ENCODE measurements around the gene ADAM33.

ADAM33 gene

DNA sequence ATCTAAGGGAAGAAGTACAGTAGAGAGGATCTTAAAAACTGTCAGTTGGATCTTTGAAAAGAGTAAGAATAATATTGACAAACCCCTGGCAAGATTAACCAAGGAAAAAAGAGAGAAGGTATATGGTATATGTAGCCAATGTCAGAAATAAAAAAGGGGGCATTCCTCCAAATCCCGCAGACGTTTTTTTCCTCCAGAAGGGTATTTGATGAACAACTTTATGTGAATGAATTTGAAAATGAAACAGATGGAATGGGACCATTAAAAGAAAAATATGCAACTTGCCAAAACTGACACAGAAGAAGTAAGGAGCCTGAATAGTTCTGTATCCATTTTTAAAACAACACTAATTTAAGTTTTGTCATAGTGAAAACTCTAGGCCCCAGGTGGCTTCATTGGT is 54.3 kb downstream of the ADAM33 start:
- H3K36me3 ChIP-seq (replicated peaks in 1 of 2; ENCODE audit: control insufficient read depth in 2 of 2, insufficient read depth in 2 of 2, low read length in 2 of 2), result peaks cover 2 to 4% of the 10 kb centered on the region in 2 donors
- no peak overlapping the region for H3K4me3 ChIP-seq (ENCODE audit: low read length in 2 of 2)
- no peak overlapping the region for H4K91ac ChIP-seq (ENCODE audit: low read depth, low read length, poor library complexity)
- no peaks in the 10 kb centered on the region for H3K79me1 ChIP-seq (ENCODE audit: low read depth, low read length)
- no peak overlapping the region for H3K27ac ChIP-seq (replicated peaks; ENCODE audit: low read length)
- no peak overlapping the region for H3K9ac ChIP-seq (ENCODE audit: low read depth, low read length, poor library complexity)
- no peak overlapping the region for H2AFZ ChIP-seq (ENCODE audit: low read length)
- H3K4ac ChIP-seq (ENCODE audit: low read length), result no peak overlapping the region
- no peak overlapping the region for H3K18ac ChIP-seq (ENCODE audit: low read length)
- no peak overlapping the region for H2BK15ac ChIP-seq (ENCODE audit: low read length)
- no peak for DNase-seq (ENCODE audit: low spot score)
- H3K14ac ChIP-seq (ENCODE audit: low read length), result no peak overlapping the region
- H3K4me2 ChIP-seq (ENCODE audit: insufficient read depth, low read length, poor library complexity, severe bottlenecking), result no peak overlapping the region
- no peak overlapping the region for H2BK120ac ChIP-seq (ENCODE audit: low read depth, low read length)
- no peak overlapping the region for H3K23ac ChIP-seq (ENCODE audit: low read depth, low read length, poor library complexity)
- no peak overlapping the region for H2BK5ac ChIP-seq (ENCODE audit: low read length)
- no peaks in the 10 kb centered on the region for H3K27me3 ChIP-seq (ENCODE audit: control insufficient read depth in 3 of 3, insufficient read depth in 3 of 3, low read depth in 1 of 3, low read length in 3 of 3)
- H2AK5ac ChIP-seq (ENCODE audit: low read depth, low read length), result no peak overlapping the region
- no peak overlapping the region for H4K8ac ChIP-seq (ENCODE audit: low read depth, low read length)
- no peak overlapping the region for H2BK12ac ChIP-seq (ENCODE audit: low read length)
- H3K4me1 ChIP-seq (ENCODE audit: control insufficient read depth in 2 of 2, insufficient read depth in 1 of 2, low read depth in 1 of 2, low read length in 2 of 2), result peaks cover 6 to 12% of the 10 kb centered on the region in 2 donors
- peaks cover 0 to 8% of the 10 kb centered on the region in 2 donors for H3K9me3 ChIP-seq (replicated peaks in 1 of 2; ENCODE audit: control insufficient read depth in 2 of 2, insufficient read depth in 1 of 2, low read depth in 1 of 2, low read length in 2 of 2)
- no CpG with 5 or more reads among the region's 2 CpGs for WGBS, 2 donors (ENCODE audit: extremely low coverage in 2 of 2, insufficient read length in 2 of 2, insufficient replicate concordance in 1 of 2)

DNA sequence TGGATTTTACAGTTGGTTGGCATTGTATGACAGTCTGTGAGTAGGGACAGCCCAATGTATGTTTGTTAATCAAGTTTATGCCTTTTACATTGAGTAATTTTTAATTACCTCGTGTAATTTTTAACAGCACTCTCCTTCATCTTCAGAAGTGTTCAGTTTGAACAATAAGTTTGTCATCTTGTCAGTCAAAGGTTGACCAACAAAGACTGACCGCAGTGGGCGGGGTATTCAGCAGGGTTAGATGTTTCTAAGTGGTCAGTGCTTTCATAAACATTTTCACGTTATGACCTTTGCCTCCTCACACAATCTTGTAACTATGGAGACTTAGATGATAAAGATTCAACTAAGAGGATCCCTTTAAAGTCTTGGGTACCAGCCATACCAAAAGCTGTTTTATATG is 59.4 kb downstream of the ADAM33 start:
- no peak overlapping the region for H2BK15ac ChIP-seq (ENCODE audit: low read length)
- H3K9me3 ChIP-seq (replicated peaks in 1 of 2; ENCODE audit: control insufficient read depth in 2 of 2, insufficient read depth in 1 of 2, low read depth in 1 of 2, low read length in 2 of 2), result no peaks in the 10 kb centered on the region
- H2BK120ac ChIP-seq (ENCODE audit: low read depth, low read length), result no peak overlapping the region
- no peak overlapping the region for H3K4me3 ChIP-seq (ENCODE audit: low read length in 2 of 2)
- WGBS, 2 donors (ENCODE audit: extremely low coverage in 2 of 2, insufficient read length in 2 of 2, insufficient replicate concordance in 1 of 2), result no CpG with 5 or more reads among the region's 4 CpGs
- H3K9ac ChIP-seq (ENCODE audit: low read depth, low read length, poor library complexity), result no peak overlapping the region
- no peak overlapping the region for H3K14ac ChIP-seq (ENCODE audit: low read length)
- H2BK12ac ChIP-seq (ENCODE audit: low read length), result no peak overlapping the region
- H3K27me3 ChIP-seq (ENCODE audit: control insufficient read depth in 3 of 3, insufficient read depth in 3 of 3, low read depth in 1 of 3, low read length in 3 of 3), result no peaks in the 10 kb centered on the region
- H3K4ac ChIP-seq (ENCODE audit: low read length), result no peak overlapping the region
- no peak overlapping the region for H3K18ac ChIP-seq (ENCODE audit: low read length)
- no peak overlapping the region for H4K8ac ChIP-seq (ENCODE audit: low read depth, low read length)
- no peak overlapping the region for H2AFZ ChIP-seq (ENCODE audit: low read length)
- H2AK5ac ChIP-seq (ENCODE audit: low read depth, low read length), result no peak overlapping the region
- H3K36me3 ChIP-seq (replicated peaks in 1 of 2; ENCODE audit: control insufficient read depth in 2 of 2, insufficient read depth in 2 of 2, low read length in 2 of 2), result no peaks in the 10 kb centered on the region
- H3K79me1 ChIP-seq (ENCODE audit: low read depth, low read length), result no peaks in the 10 kb centered on the region
- no peak overlapping the region for H4K91ac ChIP-seq (ENCODE audit: low read depth, low read length, poor library complexity)
- H3K27ac ChIP-seq (replicated peaks; ENCODE audit: low read length), result no peak overlapping the region
- no peak overlapping the region for H3K23ac ChIP-seq (ENCODE audit: low read depth, low read length, poor library complexity)
- H3K4me2 ChIP-seq (ENCODE audit: insufficient read depth, low read length, poor library complexity, severe bottlenecking), result no peak overlapping the region
- DNase-seq (ENCODE audit: low spot score), result no peak
- H2BK5ac ChIP-seq (ENCODE audit: low read length), result no peak overlapping the region
- peaks cover 6 to 16% of the 10 kb centered on the region in 2 donors for H3K4me1 ChIP-seq (ENCODE audit: control insufficient read depth in 2 of 2, insufficient read depth in 1 of 2, low read depth in 1 of 2, low read length in 2 of 2)

DNA sequence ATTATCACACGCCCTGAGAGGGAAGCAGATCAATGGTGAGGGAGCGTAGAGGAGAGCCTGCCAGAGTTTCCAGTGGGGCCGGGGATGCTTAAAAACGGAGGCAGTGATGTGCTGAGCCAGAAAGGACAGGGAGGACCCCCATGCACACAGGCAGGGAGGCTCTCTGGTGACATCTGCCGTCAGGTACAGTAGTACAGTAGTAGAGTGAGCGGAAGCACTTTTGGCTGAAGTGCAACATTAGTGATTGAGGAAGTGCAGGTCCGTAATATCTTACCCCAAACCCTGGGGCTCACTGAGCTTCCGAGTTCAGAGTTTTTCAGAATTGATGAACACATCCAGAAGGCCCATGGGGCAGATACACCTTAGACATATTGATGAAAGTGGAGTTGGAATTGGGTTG is 60.7 kb downstream of the ADAM33 start:
- no peak overlapping the region for H3K23ac ChIP-seq (ENCODE audit: low read depth, low read length, poor library complexity)
- no peak for DNase-seq (ENCODE audit: low spot score)
- H3K18ac ChIP-seq (ENCODE audit: low read length), result no peak overlapping the region
- H3K4me2 ChIP-seq (ENCODE audit: insufficient read depth, low read length, poor library complexity, severe bottlenecking), result no peak overlapping the region
- no peak overlapping the region for H4K8ac ChIP-seq (ENCODE audit: low read depth, low read length)
- H3K9ac ChIP-seq (ENCODE audit: low read depth, low read length, poor library complexity), result no peak overlapping the region
- H2BK5ac ChIP-seq (ENCODE audit: low read length), result no peak overlapping the region
- H4K91ac ChIP-seq (ENCODE audit: low read depth, low read length, poor library complexity), result no peak overlapping the region
- H3K36me3 ChIP-seq (replicated peaks in 1 of 2; ENCODE audit: control insufficient read depth in 2 of 2, insufficient read depth in 2 of 2, low read length in 2 of 2), result no peaks in the 10 kb centered on the region
- H2BK15ac ChIP-seq (ENCODE audit: low read length), result no peak overlapping the region
- no peak overlapping the region for H3K4me3 ChIP-seq (ENCODE audit: low read length in 2 of 2)
- peaks cover 6 to 17% of the 10 kb centered on the region in 2 donors for H3K4me1 ChIP-seq (ENCODE audit: control insufficient read depth in 2 of 2, insufficient read depth in 1 of 2, low read depth in 1 of 2, low read length in 2 of 2)
- H3K9me3 ChIP-seq (replicated peaks in 1 of 2; ENCODE audit: control insufficient read depth in 2 of 2, insufficient read depth in 1 of 2, low read depth in 1 of 2, low read length in 2 of 2), result no peaks in the 10 kb centered on the region
- H3K79me1 ChIP-seq (ENCODE audit: low read depth, low read length), result no peaks in the 10 kb centered on the region
- H3K14ac ChIP-seq (ENCODE audit: low read length), result no peak overlapping the region
- H3K27ac ChIP-seq (replicated peaks; ENCODE audit: low read length), result no peak overlapping the region
- H3K27me3 ChIP-seq (ENCODE audit: control insufficient read depth in 3 of 3, insufficient read depth in 3 of 3, low read depth in 1 of 3, low read length in 3 of 3), result no peaks in the 10 kb centered on the region
- no peak overlapping the region for H3K4ac ChIP-seq (ENCODE audit: low read length)
- no CpG with 5 or more reads among the region's 8 CpGs for WGBS, 2 donors (ENCODE audit: extremely low coverage in 2 of 2, insufficient read length in 2 of 2, insufficient replicate concordance in 1 of 2)
- H2AFZ ChIP-seq (ENCODE audit: low read length), result no peak overlapping the region
- no peak overlapping the region for H2BK12ac ChIP-seq (ENCODE audit: low read length)
- no peak overlapping the region for H2AK5ac ChIP-seq (ENCODE audit: low read depth, low read length)
- no peak overlapping the region for H2BK120ac ChIP-seq (ENCODE audit: low read depth, low read length)
